ENCODE measurements around the gene RSF1. TPM values are rescaled to one million over a fixed set of nuclear protein-coding genes. Genes with fewer than 3 reads are reported as not detected.

RSF1 gene
- total and polyA plus RNA-seq, 5 experiments from 2014 or later = 30.6 to 112 (median 33.0) TPM

DNA sequence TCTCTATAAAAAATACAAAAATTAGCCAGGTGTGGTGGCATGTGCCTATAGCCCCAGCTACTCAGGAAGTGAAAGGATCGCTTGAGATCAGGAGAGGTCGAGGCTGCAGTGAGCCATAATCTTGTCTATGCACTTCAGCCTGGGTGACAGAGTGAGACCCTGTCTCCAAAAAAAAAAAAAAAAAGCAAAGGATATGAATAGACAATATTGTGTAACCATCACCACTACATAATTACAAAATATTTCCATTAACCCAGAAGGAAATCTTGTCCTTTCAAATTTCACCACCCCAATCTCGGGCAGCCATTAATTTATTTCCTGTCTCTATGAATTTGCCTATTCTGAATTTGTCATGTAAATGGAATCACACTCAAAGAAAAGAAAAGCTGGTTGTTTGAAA, 21.2 kb downstream of the RSF1 start:
- POLR2A ChIA-PET = no interaction called here
- H3K4me1 Mint-ChIP-seq = peaks cover 48 to 86% (median 82%) of the 10 kb centered on the region in 4 donors
- no peak overlapping the region for H3K4me3 Mint-ChIP-seq
- no peaks in the 10 kb centered on the region for H3K27me3 Mint-ChIP-seq
- H3K9me3 Mint-ChIP-seq = peaks cover 0 to 2% (median 0%) of the 10 kb centered on the region in 9 donors
- H3K36me3 Mint-ChIP-seq = peaks cover 0 to 28% (median 6%) of the 10 kb centered on the region in 3 donors
- ATAC-seq (no peak), DNase-seq (no peak)
- H3K27ac Mint-ChIP-seq = peak overlapping the region in 4 of 10 donors; percentile 27 to 55 (median 40)

DNA sequence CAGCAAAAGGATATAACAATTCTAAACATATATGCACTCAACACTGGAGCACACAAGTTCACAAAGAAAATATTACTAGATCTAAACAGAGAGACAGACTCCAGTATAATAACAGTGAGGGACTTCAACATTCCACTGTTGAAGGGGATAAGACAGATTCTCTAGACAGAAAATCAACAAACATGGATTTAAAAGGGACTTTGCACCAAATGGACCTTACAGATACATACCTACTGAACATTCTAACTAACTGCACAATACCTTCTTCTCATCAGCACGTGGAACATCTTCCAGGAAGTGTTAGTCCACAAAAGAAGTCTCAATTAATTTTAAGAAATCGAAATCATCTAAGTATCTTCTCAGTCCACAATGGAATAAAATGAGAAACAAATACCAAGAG, 26.6 kb downstream of the RSF1 start:
- ATAC-seq = no peak
- Mint-ChIP-seq H3K27ac (peak overlapping the region in 4 of 10 donors; percentile 6 to 43 (median 18)), H3K27me3 (no peaks in the 10 kb centered on the region), H3K4me3 (peak overlapping the region in 4 of 10 donors; percentile 4 to 41 (median 19)), H3K36me3 (peaks cover 27 to 52% (median 35%) of the 10 kb centered on the region in 3 donors), H3K9me3 (peaks cover 0 to 11% (median 2%) of the 10 kb centered on the region in 9 donors), H3K4me1 (peaks cover 55 to 93% (median 91%) of the 10 kb centered on the region in 4 donors)
- DNase-seq = no peak
- POLR2A ChIA-PET = no interaction called here

DNA sequence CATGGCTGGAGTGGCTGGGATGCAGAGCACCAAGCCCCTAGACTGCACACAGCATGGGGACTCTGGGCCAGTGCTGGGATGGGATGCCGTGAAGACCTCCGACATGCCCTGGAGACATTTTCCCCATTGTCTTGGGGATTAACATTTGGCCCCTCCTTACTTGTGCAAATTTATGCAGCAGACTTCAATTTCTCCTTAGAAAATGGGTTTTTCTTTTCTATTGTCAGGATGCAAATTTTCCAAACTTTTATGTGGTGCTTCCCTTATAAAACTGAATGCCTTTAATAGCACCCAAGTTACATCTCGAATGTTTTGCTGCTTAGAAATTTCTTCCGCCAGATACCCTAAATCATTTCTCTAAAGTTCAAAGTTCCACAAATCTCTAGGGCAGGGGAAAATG, 29.2 kb downstream of the RSF1 start:
- Mint-ChIP-seq H3K9me3 (peaks cover 0 to 11% (median 0%) of the 10 kb centered on the region in 9 donors), H3K27me3 (no peaks in the 10 kb centered on the region), H3K36me3 (peaks cover 27 to 36% (median 29%) of the 10 kb centered on the region in 3 donors), H3K4me1 (peaks cover 54 to 94% (median 92%) of the 10 kb centered on the region in 4 donors), H3K4me3 (peak overlapping the region in 1 of 10 donors; percentile 15), H3K27ac (no peak overlapping the region)
- ATAC-seq (no peak), DNase-seq (no peak)
- POLR2A ChIA-PET = no interaction called here

DNA sequence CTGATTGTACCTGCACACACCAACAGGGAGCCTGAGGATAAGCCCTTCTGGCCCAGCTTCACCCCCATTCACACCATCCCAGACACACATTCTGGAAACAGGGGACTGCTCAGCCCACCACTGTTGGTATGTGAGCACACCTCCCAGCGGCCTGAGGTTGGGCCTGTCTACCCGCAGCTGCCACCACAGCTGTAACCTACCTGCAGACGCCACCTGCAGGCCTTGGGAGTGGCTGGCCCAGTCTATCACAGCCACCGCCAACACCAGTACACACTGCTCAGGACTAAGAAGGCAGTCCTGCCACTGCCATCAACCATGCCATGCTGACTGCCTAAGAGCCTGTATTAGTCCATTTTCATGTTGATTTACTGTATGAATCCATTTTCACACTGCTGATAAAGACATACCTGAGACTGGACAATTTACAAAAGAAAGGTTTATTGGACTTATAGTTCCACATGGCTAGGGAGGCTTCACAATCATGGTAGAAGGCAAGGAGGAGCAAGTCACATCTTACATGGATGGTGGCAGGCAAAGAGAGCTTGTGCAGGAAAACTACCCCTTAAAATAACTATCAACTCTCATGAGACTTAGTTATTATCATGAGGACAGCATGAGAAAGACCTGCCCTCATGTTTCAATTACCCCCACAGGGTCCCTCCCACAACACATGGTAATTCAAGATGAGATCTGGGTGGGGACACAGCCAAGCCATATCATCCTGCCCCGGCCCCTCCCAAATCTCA, 30.6 kb downstream of the RSF1 start:
- Mint-ChIP-seq H3K36me3 (peaks cover 27 to 36% (median 31%) of the 10 kb centered on the region in 3 donors), H3K27ac (peak overlapping the region in 7 of 10 donors; percentile 4 to 63 (median 34)), H3K4me1 (peaks cover 46 to 87% (median 83%) of the 10 kb centered on the region in 4 donors), H3K4me3 (peak overlapping the region in 3 of 10 donors; percentile 12 to 45 (median 44)), H3K9me3 (peaks cover 0 to 11% (median 0%) of the 10 kb centered on the region in 9 donors), H3K27me3 (no peaks in the 10 kb centered on the region)
- peak in 1 of 2 donors; percentile 20 for ATAC-seq
- POLR2A ChIA-PET = no interaction called here
- DNase-seq = no peak

DNA sequence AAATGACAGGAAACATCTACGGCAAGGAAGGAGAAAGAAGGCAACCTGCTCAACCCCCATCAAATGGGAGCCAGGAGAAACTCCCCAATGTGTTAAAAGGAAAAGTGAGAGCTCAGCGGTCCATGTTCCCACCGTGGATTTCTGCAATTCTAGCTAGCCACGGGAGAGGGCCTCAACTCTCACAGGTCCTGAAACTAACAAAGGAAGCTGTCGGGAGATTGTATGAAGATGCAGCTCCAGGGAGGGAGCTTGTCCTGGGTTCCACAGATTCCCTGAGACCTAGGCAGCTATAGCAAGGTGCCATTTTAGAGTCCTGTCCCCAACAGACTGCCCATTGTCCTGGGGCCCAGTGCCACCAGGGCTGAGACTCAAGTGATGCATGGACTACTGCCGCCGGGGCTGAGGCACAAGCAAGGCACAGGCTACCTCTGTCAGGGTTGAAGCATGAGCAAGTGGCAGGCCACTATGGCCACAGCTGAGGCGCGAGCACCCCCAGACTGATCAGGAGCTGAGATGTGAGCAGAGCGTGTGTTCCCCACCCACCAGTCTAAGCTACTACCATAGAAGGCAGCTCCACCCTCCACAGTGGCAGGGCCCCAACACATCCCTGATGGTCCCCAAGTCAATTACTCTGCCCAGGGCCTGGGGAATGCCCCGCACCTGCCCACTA, 31.3 kb downstream of the RSF1 start:
- H3K27ac Mint-ChIP-seq = peak overlapping the region in 7 of 10 donors; percentile 16 to 84 (median 63)
- peaks cover 42 to 88% (median 84%) of the 10 kb centered on the region in 4 donors for H3K4me1 Mint-ChIP-seq
- POLR2A ChIA-PET = interaction anchor here (0.5 kb wide), 1 partner anchor 11 kb away, joined by 3 read pairs; no protein-coding TSS in a partner anchor
- H3K9me3 Mint-ChIP-seq = peaks cover 0 to 11% (median 0%) of the 10 kb centered on the region in 9 donors
- peaks cover 27 to 36% (median 31%) of the 10 kb centered on the region in 3 donors for H3K36me3 Mint-ChIP-seq
- no peaks in the 10 kb centered on the region for H3K27me3 Mint-ChIP-seq
- DNase-seq (no peak), ATAC-seq (no peak)
- peak overlapping the region in 5 of 10 donors; percentile 0 to 47 (median 8) for H3K4me3 Mint-ChIP-seq

DNA sequence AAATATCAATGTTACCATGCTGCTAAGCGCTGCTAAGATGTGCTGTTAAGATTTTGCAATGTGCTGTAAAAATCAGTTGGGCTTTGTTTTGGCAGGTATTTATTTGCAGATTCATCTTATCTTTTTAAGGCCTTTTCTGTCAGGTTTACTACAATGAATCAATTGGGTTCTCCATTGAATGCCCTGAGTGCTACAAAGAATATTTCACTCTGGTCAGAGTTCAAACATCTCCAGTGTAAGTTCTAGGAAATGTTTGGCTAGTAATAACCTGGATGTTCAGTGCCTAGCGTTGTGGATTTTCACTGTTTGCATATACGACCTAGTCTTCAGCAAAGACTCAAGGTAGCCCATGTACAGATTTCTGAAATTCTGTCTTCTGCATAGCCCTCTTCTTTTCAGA, 36.0 kb downstream of the RSF1 start:
- DNase-seq = no peak
- POLR2A ChIA-PET = no interaction called here
- ATAC-seq = no peak
- H3K27ac Mint-ChIP-seq = no peak overlapping the region
- H3K9me3 Mint-ChIP-seq = no peaks in the 10 kb centered on the region
- peaks cover 32 to 77% (median 57%) of the 10 kb centered on the region in 4 donors for H3K4me1 Mint-ChIP-seq
- peaks cover 0 to 21% (median 2%) of the 10 kb centered on the region in 3 donors for H3K36me3 Mint-ChIP-seq
- no peak overlapping the region for H3K4me3 Mint-ChIP-seq
- no peaks in the 10 kb centered on the region for H3K27me3 Mint-ChIP-seq

DNA sequence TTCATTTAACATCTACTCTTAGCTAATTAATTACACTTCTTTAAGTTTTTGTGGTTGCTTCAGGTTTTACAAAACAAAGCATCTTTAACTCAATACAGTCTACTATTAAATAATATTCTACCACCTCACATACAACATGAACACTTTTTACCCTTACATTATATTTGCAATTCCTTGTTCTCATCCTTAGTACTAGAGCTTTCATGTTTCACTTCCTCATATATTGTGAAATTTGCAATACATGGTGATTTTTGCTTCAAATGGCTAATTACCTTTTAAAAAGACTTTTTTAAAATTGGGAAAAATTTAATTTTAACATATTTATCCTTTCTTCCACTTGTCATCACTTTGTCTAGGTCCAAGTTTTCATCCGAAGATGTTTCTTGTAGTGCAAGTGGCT, 37.5 kb downstream of the RSF1 start:
- Mint-ChIP-seq H3K27me3 (no peaks in the 10 kb centered on the region), H3K27ac (no peak overlapping the region), H3K4me1 (peaks cover 27 to 72% (median 54%) of the 10 kb centered on the region in 4 donors), H3K9me3 (no peaks in the 10 kb centered on the region), H3K4me3 (no peak overlapping the region), H3K36me3 (peaks cover 0 to 19% (median 2%) of the 10 kb centered on the region in 3 donors)
- DNase-seq (no peak), ATAC-seq (no peak)
- POLR2A ChIA-PET = no interaction called here

DNA sequence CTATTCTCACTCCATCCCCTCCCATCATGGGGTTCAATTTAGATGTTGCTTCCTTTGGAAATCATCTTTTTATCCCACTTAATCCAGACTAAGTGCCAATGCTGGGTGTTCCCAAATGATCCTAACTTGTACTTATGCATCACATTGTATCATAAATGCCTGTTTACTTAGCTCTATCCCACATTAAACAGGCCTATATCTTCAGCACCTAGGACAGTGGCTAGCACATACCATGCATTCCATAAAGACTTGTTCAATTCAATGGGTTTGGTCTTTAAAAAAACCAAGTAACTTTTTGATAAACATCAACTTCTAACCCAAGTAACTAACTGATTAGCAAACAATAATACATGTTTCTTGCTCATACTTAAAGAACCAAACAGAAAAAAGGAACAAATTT, 40.6 kb downstream of the RSF1 start:
- ATAC-seq = no peak
- no peaks in the 10 kb centered on the region for H3K9me3 Mint-ChIP-seq
- H3K27me3 Mint-ChIP-seq = no peaks in the 10 kb centered on the region
- no peak overlapping the region for H3K4me3 Mint-ChIP-seq
- H3K36me3 Mint-ChIP-seq = peaks cover 0 to 26% (median 0%) of the 10 kb centered on the region in 3 donors
- POLR2A ChIA-PET = no interaction called here
- H3K4me1 Mint-ChIP-seq = peaks cover 21 to 65% (median 48%) of the 10 kb centered on the region in 4 donors
- H3K27ac Mint-ChIP-seq = no peak overlapping the region
- no peak for DNase-seq

DNA sequence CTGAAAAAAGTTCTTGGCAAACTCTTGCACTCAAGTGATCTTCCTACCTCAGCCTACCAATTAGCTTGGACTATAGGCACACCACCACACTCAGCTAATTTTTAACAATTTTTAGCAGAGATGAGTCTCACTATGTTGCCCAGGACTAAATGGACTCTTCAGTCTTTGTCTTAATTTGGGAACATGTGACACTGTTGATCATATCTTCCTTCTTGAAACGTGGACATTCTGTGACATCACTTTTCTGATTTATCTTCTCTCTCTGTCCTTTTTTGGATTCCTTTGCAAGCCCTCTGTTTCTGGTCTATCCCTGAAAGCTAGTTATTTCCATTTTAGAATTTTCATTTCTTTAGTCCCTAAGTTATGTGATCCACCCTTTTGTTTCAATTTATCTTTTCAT, 42.0 kb downstream of the RSF1 start:
- ATAC-seq (no peak), DNase-seq (no peak)
- Mint-ChIP-seq H3K4me3 (peak overlapping the region in 2 of 10 donors; percentile 15 to 22), H3K36me3 (peaks cover 0 to 27% (median 0%) of the 10 kb centered on the region in 3 donors), H3K9me3 (no peaks in the 10 kb centered on the region), H3K4me1 (peaks cover 20 to 60% (median 47%) of the 10 kb centered on the region in 4 donors), H3K27me3 (no peaks in the 10 kb centered on the region), H3K27ac (peak overlapping the region in 5 of 10 donors; percentile 1 to 79 (median 56))
- POLR2A ChIA-PET = no interaction called here

DNA sequence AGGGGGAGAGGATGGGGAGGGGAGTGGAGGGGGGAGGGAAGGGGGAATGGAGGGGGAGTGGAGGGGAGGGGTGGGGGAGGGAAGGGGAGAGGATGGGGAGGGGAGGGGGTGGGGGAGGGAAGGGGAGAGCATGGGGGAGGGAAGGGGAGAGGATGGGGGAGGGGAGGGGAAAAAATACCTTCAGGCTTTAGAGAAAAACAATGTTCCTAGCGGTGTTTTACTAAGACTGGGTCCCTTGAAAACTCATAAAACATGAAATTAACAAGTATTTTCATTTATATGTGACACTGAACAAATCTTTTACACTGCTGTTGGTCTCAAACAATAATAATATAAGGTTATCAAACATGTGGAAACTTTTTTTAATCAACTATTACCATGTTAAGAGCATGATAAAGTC, 42.4 kb downstream of the RSF1 start:
- ATAC-seq = no peak
- H3K27ac Mint-ChIP-seq = peak overlapping the region in 2 of 10 donors; percentile 1 to 79
- H3K4me1 Mint-ChIP-seq = peaks cover 20 to 62% (median 49%) of the 10 kb centered on the region in 4 donors
- no peak for DNase-seq
- H3K9me3 Mint-ChIP-seq = no peaks in the 10 kb centered on the region
- no peak overlapping the region for H3K4me3 Mint-ChIP-seq
- H3K27me3 Mint-ChIP-seq = no peaks in the 10 kb centered on the region
- POLR2A ChIA-PET = no interaction called here
- peaks cover 0 to 27% (median 0%) of the 10 kb centered on the region in 3 donors for H3K36me3 Mint-ChIP-seq

DNA sequence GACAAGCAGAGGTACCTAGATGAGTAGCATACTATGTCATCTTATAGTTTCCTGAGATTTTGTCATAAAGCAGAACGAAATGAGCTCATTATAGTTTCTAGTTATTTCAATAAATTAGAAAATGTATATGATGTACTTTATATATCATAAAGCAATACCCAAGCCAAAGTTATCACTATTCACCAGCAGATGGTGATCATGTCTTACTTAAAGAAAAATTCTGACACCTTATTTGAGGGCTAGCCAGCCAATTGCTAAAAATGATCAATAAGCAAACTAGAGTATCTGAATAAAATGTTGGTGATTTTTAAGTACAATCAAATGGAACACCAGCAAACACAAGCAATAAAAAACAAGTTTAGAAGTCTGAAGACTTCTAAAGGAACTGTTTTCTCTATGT, 44.1 kb downstream of the RSF1 start:
- ATAC-seq (peak; percentile 30 to 47), DNase-seq (peak in 3 of 10 donors; percentile 25 to 36 (median 33))
- Mint-ChIP-seq H3K27ac (peak overlapping the region in 1 of 10 donors; percentile 52), H3K4me3 (no peak overlapping the region), H3K9me3 (no peaks in the 10 kb centered on the region), H3K27me3 (no peaks in the 10 kb centered on the region), H3K36me3 (peaks cover 0 to 15% (median 0%) of the 10 kb centered on the region in 3 donors), H3K4me1 (peaks cover 17 to 66% (median 62%) of the 10 kb centered on the region in 4 donors)
- POLR2A ChIA-PET = no interaction called here

DNA sequence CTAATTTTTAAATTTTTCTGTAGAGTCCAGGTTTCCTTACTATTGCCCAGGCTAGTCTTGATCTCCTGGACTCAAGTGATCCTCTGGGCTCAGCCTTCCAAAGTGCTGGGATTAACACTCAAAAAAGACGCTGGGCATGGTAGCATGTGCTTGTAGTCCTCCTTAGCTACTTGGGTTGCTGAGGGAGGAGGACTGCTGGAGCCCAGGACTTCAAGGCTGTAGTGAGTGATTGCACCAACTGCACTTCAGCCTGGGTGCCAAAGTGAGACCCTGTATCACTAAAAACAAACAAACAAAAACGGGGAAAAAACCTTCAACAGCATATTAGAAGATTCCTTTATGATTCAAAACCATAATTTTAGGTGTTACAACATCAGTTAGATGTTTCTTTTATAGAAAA, 44.6 kb downstream of the RSF1 start:
- H3K27ac Mint-ChIP-seq = peak overlapping the region in 1 of 10 donors; percentile 32
- H3K4me3 Mint-ChIP-seq = no peak overlapping the region
- H3K27me3 Mint-ChIP-seq = no peaks in the 10 kb centered on the region
- DNase-seq = no peak
- ATAC-seq = no peak
- H3K9me3 Mint-ChIP-seq = no peaks in the 10 kb centered on the region
- peaks cover 0 to 16% (median 0%) of the 10 kb centered on the region in 3 donors for H3K36me3 Mint-ChIP-seq
- POLR2A ChIA-PET = interaction anchor here (0.6 kb wide), 1 partner anchor 297 kb away, joined by 7 read pairs; no protein-coding TSS in a partner anchor
- H3K4me1 Mint-ChIP-seq = peaks cover 22 to 67% (median 65%) of the 10 kb centered on the region in 4 donors

Data from naive thymus-derived CD8-positive, alpha-beta T cell (primary cell).